ENCODE results near the gene NMRK1. TPM values are rescaled to one million over a fixed set of nuclear protein-coding genes. Genes with fewer than 3 reads are reported as not detected.

The NMRK1 gene
- total RNA-seq, 2 donors from 2014 or later = 22.0 to 23.0 TPM

DNA sequence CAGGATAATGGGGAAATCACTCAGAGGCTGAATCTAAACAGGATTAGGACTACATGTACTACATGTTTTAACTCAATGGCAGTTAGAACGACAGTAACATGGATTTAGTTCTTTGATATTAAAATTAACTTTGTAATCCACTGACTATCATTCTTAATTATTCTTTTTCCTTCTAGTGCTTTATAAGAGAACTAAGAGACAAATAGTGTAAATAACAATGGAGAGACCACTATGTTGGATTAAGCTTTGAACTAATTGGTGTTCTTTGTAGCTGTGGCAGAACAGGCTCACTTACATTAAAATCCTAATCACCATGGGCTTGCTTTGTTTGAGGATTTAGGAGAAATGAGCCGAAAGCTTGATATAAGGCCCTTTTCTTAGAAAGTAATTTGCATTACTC lies 18.8 kb downstream of the NMRK1 start:
- intact Hi-C loops (cut with DNase I) = no loop called here
- DNase-seq (ENCODE audit: low spot score) = no peak

DNA sequence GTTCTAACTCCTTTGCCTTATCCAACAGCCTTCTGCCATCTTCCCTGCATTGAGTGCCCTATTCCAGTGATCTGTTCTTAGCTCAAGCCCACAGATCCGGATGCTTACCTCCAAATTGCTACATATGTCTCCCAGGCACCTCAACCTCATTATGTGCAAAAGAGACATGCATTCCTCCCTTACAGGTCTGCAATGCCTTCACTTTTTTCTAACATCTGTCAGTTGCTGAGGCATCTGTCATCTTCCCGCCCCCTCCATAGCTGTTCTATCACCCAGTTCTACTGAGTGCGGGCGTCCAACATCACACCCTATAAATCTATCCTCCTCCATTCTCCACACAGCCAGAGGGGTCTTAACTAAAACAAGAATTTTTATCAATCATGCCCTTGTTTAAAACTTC lies 20.1 kb downstream of the NMRK1 start:
- intact Hi-C loops (cut with DNase I) = no loop called here
- DNase-seq (ENCODE audit: low spot score) = no peak

DNA sequence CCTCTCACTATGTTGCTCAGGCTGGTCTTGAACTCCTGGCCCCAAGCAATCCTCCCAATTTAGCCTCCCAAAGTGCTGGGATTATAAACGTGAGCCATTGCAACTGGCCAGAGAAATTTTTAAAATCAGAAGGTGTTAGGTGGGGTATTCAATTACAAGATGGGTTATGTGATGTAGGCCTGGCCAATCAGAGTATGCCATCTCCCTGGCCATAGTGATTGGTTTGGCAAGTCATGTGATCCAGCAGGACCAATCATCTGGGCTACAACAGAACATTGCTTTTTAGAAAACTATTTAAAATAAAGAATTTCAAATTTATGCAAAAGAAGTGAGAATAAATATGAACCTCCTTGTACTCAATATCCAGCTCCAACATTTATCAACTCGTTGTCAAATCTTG lies 22.4 kb downstream of the NMRK1 start:
- DNase-seq (ENCODE audit: low spot score) = no peak
- intact Hi-C loops (cut with DNase I) = no loop called here

DNA sequence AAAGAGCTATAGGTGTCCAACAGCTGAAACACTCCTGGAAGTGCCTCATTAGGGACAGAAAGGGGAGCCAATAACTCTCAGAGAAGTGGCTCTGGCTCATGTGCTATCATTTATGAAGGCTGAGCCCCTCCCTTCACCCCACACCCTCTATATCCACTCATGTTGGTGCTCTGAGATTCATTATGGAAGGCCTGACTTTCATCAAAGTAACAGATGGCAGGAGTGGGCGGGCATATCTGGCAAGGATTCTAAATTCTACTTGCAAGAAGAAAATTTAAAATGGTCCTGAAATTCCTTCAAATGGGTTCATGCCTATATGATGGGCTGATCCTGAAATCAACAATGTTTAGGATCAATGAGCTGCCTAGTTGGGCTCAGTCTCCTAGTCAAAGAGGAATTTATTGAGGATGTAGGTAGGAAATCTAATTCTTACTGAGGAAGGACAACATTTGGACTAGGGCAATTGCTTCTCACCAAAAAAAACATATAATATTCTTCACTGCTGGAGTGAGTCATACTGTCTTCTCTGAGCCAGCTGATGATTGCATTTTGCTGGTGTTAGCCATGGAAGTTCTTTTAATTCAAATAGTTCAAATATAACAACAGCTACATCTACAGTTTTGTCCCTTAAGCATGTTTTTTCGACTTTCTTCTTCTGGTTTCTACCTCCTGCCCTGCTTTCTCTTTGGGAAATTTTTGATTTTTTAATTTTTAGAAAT lies 23.5 kb downstream of the NMRK1 start:
- intact Hi-C loops (cut with DNase I) = no loop called here
- no peak for DNase-seq (ENCODE audit: low spot score)

DNA sequence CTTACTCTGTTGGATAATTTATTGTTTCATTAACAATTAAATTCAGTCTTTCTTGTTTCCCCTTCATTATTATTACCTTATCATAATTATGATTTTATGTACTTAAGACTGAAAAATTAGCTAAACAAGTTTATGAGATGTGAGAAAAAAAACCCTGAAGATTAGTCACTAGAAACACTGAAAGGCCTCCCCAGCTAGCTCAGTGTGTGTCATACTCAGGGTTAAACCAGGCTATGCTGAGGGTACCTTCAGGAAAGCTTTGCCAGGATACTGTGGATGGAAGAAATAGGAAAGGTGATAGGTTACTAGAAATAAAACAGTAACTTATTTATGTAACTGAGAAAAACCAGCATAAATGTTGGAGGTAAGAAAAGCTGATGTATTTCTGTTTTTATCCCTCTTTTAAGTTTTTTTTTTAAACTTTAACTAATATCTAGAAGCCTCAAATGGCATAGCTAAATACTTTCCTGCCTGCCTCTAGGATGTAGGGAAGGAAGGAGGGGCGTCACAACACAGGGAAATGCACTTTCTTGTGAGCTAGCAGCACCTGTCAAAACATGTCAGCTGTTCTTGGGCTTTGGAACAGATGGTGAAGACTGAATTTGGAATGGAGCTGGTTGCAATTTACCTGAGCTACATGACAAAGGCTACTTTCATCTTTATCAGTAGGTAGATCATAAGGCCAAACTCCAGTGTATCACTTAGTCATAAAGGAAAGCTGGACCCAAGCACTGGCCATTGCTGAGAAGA lies 24.2 kb downstream of the NMRK1 start:
- intact Hi-C loops (cut with DNase I) = no loop called here
- DNase-seq (ENCODE audit: low spot score) = no peak

DNA sequence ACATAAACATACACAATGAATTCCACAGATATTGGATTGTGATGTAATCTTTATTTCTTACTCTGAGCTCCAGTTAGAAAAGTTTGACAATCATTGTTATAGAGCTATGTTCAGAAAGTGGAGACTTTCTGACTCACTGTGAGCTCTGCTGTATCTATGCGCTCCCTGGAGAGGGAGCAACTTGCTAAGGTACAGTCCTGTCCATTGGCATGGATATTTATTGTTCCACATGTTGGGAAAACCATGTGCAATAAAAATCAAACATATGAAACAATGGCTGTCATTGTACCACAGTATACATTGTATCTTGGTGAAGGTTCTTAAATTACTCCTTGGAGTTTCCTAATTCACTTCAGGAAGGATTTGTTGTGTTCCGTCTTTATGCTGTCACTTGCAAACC lies 26.8 kb downstream of the NMRK1 start:
- intact Hi-C loops (cut with DNase I) = no loop called here
- no peak for DNase-seq (ENCODE audit: low spot score)

DNA sequence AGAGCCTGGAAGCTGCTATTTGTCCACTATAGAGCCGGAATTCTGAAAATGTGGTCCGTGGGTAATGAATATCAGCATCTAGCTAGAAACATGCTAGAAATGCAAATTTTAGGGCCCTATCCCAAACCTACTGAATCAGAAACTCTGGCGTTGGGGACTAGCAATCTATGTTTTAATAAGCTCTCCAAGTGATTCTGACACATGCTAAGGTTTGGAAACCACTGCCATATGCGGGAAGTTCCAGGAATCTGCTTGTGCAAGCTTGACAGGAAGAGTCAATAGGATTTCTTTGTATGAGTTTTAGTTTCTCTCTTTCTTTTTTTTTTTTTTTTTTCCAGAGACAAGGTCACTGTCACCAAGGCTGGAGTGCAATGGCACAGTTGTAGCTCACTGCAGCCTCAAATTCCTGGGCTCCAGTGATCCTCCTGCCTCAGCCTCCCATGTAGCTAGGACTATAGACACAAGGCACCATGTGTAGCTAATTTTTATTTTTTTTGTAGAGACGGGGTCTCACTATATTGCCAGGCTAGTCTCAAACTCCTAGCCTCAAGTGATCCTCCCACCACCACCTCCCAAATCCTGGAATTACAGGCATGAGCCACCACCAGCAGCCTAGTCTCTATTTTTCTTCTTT lies 33.5 kb downstream of the NMRK1 start:
- DNase-seq (ENCODE audit: low spot score) = no peak
- intact Hi-C loops (cut with DNase I) = no loop called here

DNA sequence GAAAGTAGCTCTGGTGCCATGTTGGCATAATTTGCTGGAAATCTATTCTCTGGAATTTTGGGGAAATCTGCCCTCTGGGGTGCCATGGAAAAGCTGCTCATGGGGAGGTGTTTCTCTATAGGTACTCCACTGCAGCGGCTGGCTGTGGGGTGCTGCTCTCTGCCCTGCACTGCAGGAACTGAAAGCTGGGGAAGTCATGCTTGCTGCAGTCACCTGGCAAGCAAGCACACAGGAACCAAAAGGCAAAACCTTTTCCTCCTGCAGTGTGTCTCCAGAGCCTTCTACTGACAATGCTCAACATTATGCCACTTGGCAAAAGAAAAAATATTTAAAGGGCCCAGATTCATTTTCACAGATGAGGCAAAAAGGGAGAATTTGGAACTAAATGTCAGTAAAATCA lies 34.1 kb downstream of the NMRK1 start:
- intact Hi-C loops (cut with DNase I) = no loop called here

DNA sequence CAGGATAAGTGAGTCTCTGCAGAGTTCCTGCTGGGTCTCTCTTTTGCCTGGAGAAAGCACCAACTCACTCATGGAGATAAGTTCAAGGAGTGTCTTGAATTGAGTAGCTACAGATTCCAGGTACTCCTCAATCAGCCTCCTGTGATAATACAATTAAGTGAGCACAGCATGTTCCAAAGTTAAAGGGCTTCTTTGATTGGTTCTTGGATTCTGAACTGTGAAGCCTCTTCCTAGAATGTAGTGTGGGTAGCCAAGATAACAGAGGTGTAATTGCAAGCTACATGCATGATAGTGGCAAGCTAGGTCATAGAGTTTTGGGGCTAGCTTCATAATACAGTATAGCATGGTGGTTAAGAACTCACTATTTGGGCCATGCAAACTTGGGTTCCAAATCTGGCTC lies 36.7 kb downstream of the NMRK1 start:
- no peak for DNase-seq (ENCODE audit: low spot score)
- intact Hi-C loops (cut with DNase I) = no loop called here

More for the DNA sequence above, 34.1 kb downstream of the NMRK1 start:
- DNase-seq (ENCODE audit: low spot score) = no peak

DNA sequence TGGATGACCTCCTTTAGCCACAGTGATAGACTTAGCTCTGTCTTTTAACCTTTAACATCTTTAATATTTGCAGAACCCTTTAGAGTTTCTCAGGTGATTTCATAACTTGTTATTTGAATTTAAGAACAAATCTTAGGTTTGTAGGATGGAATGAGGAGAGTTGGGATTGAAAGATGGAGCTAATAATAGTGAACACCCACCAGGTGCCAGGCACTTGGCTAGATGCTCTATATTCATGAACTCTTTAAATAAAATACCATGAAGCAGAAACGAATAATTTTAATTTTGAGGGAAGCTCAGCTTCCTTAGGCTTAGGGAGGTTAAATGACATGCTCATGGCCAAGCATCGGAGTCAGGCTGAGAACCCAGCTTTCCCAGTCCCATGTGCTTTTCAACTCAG lies 40.4 kb downstream of the NMRK1 start:
- intact Hi-C loops (cut with DNase I) = no loop called here
- DNase-seq (ENCODE audit: low spot score) = no peak

DNA sequence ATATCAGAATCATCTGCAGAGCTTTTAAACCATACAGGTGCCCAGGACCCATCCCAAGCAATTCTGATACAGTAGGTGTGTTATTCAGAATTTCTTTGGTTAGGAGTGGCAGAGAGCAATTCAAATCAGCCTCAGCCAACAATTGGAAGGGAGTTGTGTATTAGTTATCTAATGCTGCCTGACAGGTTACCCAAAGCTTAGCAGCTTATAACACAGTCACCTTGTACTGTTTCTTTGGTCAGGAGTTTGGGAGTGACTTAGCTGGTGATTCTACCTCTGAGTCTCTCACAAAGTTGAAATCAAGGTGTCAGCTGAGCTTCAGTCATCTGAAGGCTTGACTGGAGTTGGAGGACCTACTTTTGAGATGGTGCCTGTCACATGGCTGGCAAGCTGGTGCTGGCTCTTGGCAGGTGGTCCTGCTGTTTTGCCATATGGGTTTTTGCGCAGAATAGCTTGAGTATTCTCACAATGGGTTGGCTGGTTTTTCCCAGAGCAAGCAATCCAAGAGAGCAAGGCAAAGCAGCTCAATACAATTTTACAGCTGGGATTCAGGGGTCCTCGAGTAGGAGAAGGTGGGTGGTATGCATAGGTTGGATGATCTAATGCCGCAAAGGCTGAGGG lies 41.1 kb downstream of the NMRK1 start:
- intact Hi-C loops (cut with DNase I) = no loop called here
- no peak for DNase-seq (ENCODE audit: low spot score)

DNA sequence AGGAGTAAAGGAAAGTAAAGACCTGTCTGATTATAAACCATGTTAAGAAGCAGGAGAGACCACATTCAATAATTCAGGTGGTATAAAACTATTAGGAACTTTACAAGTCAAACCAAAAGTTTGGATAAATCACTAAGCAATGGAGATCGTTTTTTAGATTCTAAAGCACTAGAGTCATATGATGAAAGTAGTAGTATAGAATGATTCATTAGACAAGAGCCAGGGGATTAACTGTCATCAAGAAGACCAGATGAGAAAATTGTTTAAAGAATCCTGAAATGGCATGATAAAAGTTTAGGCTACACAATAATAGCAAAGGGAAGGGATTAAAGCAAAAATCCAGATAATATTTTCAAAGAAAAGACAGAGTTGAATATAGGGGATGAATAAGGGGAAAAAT lies 46.9 kb downstream of the NMRK1 start:
- no peak for DNase-seq (ENCODE audit: low spot score)
- intact Hi-C loops (cut with DNase I) = no loop called here

DNA sequence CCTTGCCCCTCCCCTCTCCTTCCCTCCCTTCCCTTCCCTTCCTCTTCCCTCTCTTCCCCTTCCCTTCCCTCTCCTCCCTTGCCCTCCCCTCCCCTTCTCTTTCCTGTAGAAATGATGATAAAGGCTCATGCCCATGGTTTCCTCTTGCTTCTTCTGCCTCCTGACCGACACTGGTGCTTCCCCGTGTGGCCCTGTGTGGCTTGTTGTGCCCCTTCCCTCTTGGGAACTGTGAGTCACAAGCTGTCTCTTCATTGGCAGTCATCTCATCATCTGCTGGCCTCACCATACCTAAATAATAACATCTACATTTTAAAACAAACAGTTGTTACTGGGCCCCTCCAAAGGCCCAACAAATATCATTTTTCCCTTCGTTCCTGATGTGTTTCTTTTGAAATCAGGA lies 48.2 kb downstream of the NMRK1 start:
- intact Hi-C loops (cut with DNase I) = no loop called here
- no peak for DNase-seq (ENCODE audit: low spot score)

DNA sequence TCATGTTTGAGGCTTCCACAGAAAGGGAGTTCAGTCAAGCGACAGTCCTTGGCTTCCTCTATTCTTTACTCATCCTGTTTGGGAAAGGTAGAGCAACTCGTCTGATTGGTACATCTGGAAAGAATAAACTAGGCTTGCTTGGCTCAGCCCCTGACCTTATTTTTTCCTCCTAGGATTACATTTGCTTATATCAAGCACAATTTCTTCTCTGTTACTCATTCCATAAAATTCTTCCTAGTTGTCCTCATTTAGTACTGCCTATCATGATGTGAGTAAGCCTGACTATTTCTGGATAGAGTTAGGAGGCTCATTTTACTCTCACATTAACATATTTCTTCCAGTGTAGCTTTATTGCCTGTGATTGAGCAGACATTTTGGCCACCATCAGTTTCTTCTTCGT lies 48.9 kb downstream of the NMRK1 start:
- intact Hi-C loops (cut with DNase I) = no loop called here
- DNase-seq (ENCODE audit: low spot score) = no peak

DNA sequence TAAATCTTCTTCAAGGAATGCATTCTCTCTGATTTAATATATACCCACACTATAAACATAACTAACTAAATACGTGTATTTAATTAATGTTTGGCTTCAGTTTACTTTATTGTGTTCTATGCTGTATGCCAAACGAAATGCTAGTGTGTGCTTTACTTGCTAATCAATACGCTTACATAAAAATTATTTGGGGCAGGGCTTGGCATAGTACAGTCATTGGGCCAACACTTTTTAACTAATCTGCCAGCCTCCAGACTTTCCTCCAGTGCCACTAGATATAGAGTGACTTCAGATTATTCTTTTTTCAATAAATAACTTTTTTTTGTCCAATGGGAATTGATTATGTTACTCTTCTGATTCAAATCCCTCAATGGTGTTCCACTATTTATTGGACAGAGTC lies 51.2 kb downstream of the NMRK1 start:
- intact Hi-C loops (cut with DNase I) = no loop called here
- no peak for DNase-seq (ENCODE audit: low spot score)

DNA sequence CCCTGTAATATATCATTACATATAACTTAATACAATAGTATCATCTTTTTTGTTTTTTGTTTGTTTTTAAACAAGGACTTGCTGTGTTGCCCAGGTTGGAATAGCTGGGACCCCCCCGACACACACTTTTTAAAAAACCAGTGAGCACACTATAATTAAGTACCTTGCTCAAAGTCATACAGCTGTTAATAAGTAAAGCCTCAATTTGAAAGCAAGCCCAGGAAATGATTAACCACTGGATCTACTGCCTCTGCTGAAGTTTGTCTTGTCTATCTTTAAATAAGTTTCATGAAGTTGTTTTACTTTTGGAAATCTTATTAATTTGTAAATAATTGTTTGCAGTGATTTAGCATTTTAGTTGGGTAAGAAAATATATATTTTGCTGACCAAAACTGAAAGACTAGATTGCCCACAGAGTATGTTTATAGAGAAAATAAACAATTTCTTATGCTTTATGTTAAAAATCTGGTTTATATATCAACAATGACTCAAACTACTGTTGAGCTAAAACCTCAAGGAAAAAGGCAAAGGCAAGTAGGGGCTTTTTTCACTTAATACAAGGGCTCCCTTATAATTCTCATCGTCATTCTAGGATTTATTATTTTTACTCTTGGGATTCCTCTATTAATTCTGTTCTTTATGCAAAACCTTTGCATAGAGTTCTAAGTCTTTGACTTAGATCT lies 54.0 kb downstream of the NMRK1 start:
- DNase-seq (ENCODE audit: low spot score) = no peak
- intact Hi-C loops (cut with DNase I) = no loop called here

DNA sequence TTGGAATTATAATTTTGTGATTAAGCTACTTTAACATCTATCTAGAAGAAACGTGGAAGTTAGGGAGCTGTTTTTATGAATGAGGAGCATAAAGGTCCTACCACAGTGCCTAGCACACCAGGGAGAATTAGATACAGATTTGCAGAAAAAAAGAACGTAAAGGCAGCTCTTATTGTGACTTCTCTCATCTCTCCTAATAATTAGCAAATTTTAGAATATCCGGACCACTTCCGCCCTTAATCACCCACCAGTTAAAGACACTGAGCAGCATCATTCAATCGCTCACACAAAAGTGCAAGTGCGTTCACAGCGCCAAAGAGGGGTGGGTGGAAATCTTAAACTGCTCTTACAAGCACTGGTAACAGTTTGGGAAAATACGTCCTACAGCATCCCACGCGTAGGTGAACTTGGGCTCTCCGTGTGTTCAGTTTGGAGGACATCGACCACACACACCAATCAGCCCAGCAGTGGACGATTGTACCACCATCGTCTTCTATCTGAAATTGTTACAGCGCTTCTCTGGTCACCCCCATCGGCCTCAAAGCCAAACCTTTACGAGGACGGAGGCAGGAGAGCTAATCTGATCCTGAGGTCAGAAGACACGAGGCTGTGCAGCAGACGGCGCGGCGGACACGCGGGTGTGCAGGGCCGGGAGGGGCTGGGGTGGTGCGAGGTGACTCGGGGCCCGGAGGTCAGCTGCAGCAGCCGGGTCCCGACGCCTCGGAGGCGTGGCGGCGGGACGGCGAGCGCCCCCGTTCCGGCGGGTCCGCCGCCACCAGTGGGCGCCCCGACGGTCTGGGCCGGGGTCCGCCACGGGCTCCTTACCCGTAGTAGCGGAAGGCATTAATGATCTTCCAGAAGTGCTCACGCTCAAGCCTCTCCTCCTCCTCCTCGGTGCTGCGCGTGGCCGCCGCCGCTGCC lies 60.5 kb downstream of the NMRK1 start:
- intact Hi-C loops (cut with DNase I) = no loop called here
- DNase-seq (ENCODE audit: low spot score) = peak; percentile 91

DNA sequence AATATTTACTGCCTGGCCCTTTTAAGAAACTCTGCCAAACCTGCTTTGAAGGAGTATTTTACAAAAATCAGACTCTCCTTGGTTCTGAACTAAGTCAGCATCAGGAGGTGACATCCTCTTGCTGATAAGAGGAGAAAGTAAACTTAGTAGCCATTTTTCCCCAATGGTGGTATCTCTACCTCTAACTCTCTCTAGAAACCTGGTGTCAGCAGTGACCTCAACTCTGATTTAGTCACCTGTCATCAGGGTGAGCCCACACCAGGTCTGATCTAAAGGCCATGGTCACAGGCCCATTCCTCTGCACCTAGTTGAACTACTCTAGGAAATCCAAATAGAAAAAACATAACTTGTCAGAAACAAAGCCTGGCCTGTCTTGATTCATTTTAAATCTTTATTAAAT lies 64.1 kb downstream of the NMRK1 start:
- intact Hi-C loops (cut with DNase I) = no loop called here

DNA sequence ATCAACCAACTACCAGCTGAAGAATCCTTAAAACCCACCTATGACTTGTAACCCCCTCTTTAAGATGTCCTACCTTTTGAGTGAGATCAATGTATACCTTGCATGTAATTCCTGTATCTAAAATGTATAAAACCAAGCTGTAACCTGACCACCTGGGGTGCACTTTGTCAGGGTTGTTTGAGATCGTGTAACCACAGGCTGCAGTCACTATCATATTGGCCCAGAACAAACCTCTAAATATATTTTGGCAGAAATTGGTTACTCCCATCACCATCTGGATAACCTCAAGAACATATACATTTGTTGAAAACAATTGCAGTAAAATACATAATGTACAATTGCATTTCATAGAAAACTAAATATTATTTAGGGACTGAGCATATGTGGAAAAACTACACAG lies 68.3 kb downstream of the NMRK1 start:
- intact Hi-C loops (cut with DNase I) = no loop called here
- DNase-seq (ENCODE audit: low spot score) = no peak

More for the DNA sequence above, 64.1 kb downstream of the NMRK1 start:
- no peak for DNase-seq (ENCODE audit: low spot score)
